HepG2 (cell line): ENCODE data around the gene LENEP. TPM values are rescaled to one million over a fixed set of nuclear protein-coding genes. Genes with fewer than 3 reads are reported as not detected.
A peak's percentile ranks its signal among the peaks of the same experiment; 100 is the strongest.

ENCODE experiments used
- ATAC-seq: fragments of 200-7000 bp; cut with Tn5 transposase; 3 replicates; pipeline ENCODE4 v1.9.1; 2020; ENCODE audit warnings: mild to moderate bottlenecking, moderate library complexity
- BruUV-seq: library from RNA; stranded (reverse); fragments of 400-500 nt; replicated peaks from 2 replicates; lab custom pipeline; 2021; lab: Mats Ljungman, UMichigan
- CTCF ChIA-PET: fragments of 300-600 bp; formaldehyde crosslinking; extraction: SDS; loops from one replicate; lab custom pipeline; 2021; ENCODE audit warnings: low total read pairs, inconsistent platforms, low intra/inter-chr PET ratio; lab: Yijun Ruan, JAX
- POLR2A ChIA-PET: fragments of 350-600 bp; sonication (Branson Sonifier 250); formaldehyde crosslinking; loops from one replicate; lab custom pipeline; 2020; ENCODE audit warnings: antibody characterized with exemption, inconsistent platforms; lab: Yijun Ruan, JAX
- DNase-seq: peaks from one replicate; pipeline ENCODE4 v3.0.0-alpha.2; 2015; ENCODE audit warnings: low spot score
- FAIRE-seq: peaks from 3 replicates; lab custom pipeline; 2011; peaks lifted over from hg19 to GRCh38; lab: Jason Lieb, UNC
- H2AFZ ChIP-seq: one replicate; pipeline ENCODE4 v1.6.1; 2011; ENCODE audit warnings: low read length, inconsistent platforms
- H3K27ac ChIP-seq: fragments of 300-600 bp; 3 replicates; pipeline ENCODE4 v1.8.0; 2011; ENCODE audit warnings: mixed run types, mild to moderate bottlenecking, mixed read lengths, low read length, inconsistent platforms; ENCODE audit not compliant: insufficient read depth; ENCODE audit errors: extremely low read length
- H3K27me3 ChIP-seq, 2 experiments: fragments of 200-600 bp in 1 of 2; 2 replicates in 1 of 2; 3 replicates in 1 of 2; pipeline versions ENCODE4 v1.6.0 to v1.8.0; 2011; ENCODE audit warnings: low read length in 2 of 2, mild to moderate bottlenecking in 2 of 2, moderate library complexity in 2 of 2, inconsistent platforms in 1 of 2; ENCODE audit not compliant: insufficient read depth in 2 of 2, control insufficient read depth in 1 of 2
- H3K36me3 ChIP-seq, 2 experiments: fragments of 200-600 bp in 1 of 2; replicated peaks in 1 of 2; 2 replicates in 1 of 2; 3 replicates in 1 of 2; pipeline versions ENCODE4 v1.5.1 to v1.8.0; 2011; ENCODE audit warnings: low read length in 2 of 2, inconsistent platforms in 1 of 2; ENCODE audit not compliant: insufficient read depth in 2 of 2, control insufficient read depth in 1 of 2
- H3K4me1 ChIP-seq: 2 replicates; pipeline ENCODE4 v1.5.1; 2012; ENCODE audit warnings: low read length, inconsistent platforms; ENCODE audit not compliant: insufficient read depth
- H3K4me2 ChIP-seq: 2 replicates; pipeline ENCODE4 v1.6.0; 2011; ENCODE audit warnings: low read depth, low read length, inconsistent platforms
- H3K4me3 ChIP-seq, 3 experiments: fragments of 200-600 bp in 1 of 3; sonication (generic), shearing (Covaris generic) in 1 of 3; replicated peaks in 1 of 3; 2 replicates each; pipeline ENCODE4 v1.5.1; 2011 to 2016; ENCODE audit warnings: low read length in 3 of 3, inconsistent platforms in 2 of 3, low read depth in 2 of 3, mild to moderate bottlenecking in 2 of 3, control low read depth in 1 of 3, mixed read lengths in 1 of 3; ENCODE audit not compliant: insufficient read depth in 1 of 3
- H3K79me2 ChIP-seq: one replicate; pipeline ENCODE4 v1.6.1; 2011; ENCODE audit warnings: low read length, inconsistent platforms; ENCODE audit not compliant: insufficient read depth
- H3K9ac ChIP-seq: 2 replicates; pipeline ENCODE4 v1.6.0; 2011; ENCODE audit warnings: mild to moderate bottlenecking, low read depth, low read length, inconsistent platforms; ENCODE audit not compliant: insufficient read depth
- H3K9me3 ChIP-seq: 2 replicates; pipeline ENCODE4 v1.5.1; 2012; ENCODE audit warnings: mild to moderate bottlenecking, low read length
- H4K20me1 ChIP-seq: 2 replicates; pipeline ENCODE4 v1.6.0; 2011; ENCODE audit warnings: inconsistent platforms, mild to moderate bottlenecking, low read length, moderate library complexity; ENCODE audit not compliant: insufficient read depth
- MEIS1 ChIP-seq: sonication (generic); formaldehyde crosslinking; IDR thresholded peaks from 2 replicates; pipeline ENCODE4 v1.9.0; 2021; ENCODE audit warnings: mild to moderate bottlenecking, missing genetic modification reagents, moderate library complexity, borderline replicate concordance
- NR2F6 ChIP-seq, 2 experiments: IDR thresholded peaks; 2 replicates each; pipeline ENCODE4 v1.6.1; 2016; ENCODE audit warnings: antibody characterized with exemption in 1 of 2, mild to moderate bottlenecking in 1 of 2
- ZFP90 ChIP-seq: sonication (generic); formaldehyde crosslinking; IDR thresholded peaks from 2 replicates; pipeline ENCODE4 v1.8.0; 2022; ENCODE audit warnings: missing genetic modification reagents, mild to moderate bottlenecking, inconsistent platforms, borderline replicate concordance
- ZNF687 ChIP-seq: sonication (generic); formaldehyde crosslinking; IDR thresholded peaks from 2 replicates; pipeline ENCODE4 v1.5.1; 2020; ENCODE audit warnings: mild to moderate bottlenecking, missing genetic modification reagents, moderate library complexity
- WGBS: methylation state at CpG from one replicate; pipeline ENCODE4 v1.1.6; 2017; ENCODE audit warnings: low lambda C conversion rate; 5-methylcytosine and 5-hydroxymethylcytosine counted together
- in situ Hi-C: cut with HindIII; loops from 2 replicates; pipeline ENCODE4 v1.10.0; 2017; ENCODE audit warnings: low pct_unique_long_range_greater_than_20kb; ENCODE audit not compliant: extremely low pct_ligation_motif_present
- intact Hi-C: fragments of 100-400 bp; cut with micrococcal nuclease; formaldehyde crosslinking; loops from one replicate; pipeline ENCODE4 v1.10.0; 2022; ENCODE audit not compliant: unreplicated experiment
- polyA plus RNA-seq, 8 experiments: library from polyadenylated mRNA; depleted of rRNA in 3 of 8; stranded (reverse) in 7 of 8; unstranded in 1 of 8; fragments of >200 nt; fragmentation: Illumina TruSeq in 4 of 8; extraction: Trizol in 4 of 8; gene quantifications; 2 replicates each; pipeline versions ENCODE4 v1.2.1 to v1.2.3, GENCODE V29; 2011 to 2016; ENCODE audit warnings: low read depth in 4 of 8, missing spikeins in 1 of 8, mixed read lengths in 1 of 8; ENCODE audit not compliant: insufficient read depth in 1 of 8
- total RNA-seq, 5 experiments: library from RNA; depleted of rRNA; stranded (reverse); fragments of >200 nt; fragmentation: Illumina TruSeq; extraction: Trizol; gene quantifications; 2 replicates each; pipeline ENCODE4 v1.2.3, GENCODE V29; 2016; ENCODE audit warnings: low read depth in 1 of 5

LENEP gene
- total and polyA plus RNA-seq, 2 of the 13 experiments (the other 11 are each of a cell fraction or from before 2014, with no cell fraction given) = 0.29 TPM; not detected in 1

- Histone ChIP-seq H3K9ac (no peak overlapping the region), H4K20me1 (peaks cover 8% of the 10 kb centered on the region; the same call in 1 of the 2 replicates), H3K4me2 (no peak overlapping the region), H3K4me1 (peaks cover 67% of the 10 kb centered on the region), H3K9me3 (no peaks in the 10 kb centered on the region), H3K27me3 (no peaks in the 10 kb centered on the region), H3K4me3 (no peak overlapping the region), H3K36me3 (peaks cover 9 to 33% of the 10 kb centered on the region in 2 experiments; a peak in 4 of 5 replicates), H3K27ac (peak overlapping the region; percentile 40), H2AFZ (no peak overlapping the region), H3K79me2 (peaks cover 12% of the 10 kb centered on the region)
- TF ChIP-seq MEIS1 (CRISPR knock-in tag) (no peak), NR2F6 (IDR thresholded peaks at IDR 0.05) (no peak), NR2F6 (CRISPR knock-in tag; IDR thresholded peaks at IDR 0.05) (0 out of 2 replicates have a peak, but pooled peaks have one; percentile 13), ZNF687 (CRISPR knock-in tag) (peak; percentile 23; the same call in 1 of the 2 replicates), ZFP90 (CRISPR knock-in tag) (0 out of 2 replicates have a peak, but pooled peaks have one; percentile 27)
- ChIA-PET POLR2A (interaction anchor here (2.1 to 8.2 kb wide), 2 partner anchors 11 to 40 kb away, joined by 9 to 90 read pairs; partner anchors contain the start of gene ZBTB7B), CTCF (no interaction called here)
- no TSS peak for BruUV-seq
- intact Hi-C loops (no loop called here), in situ Hi-C loops (no loop called here)
- 38% methylated on average over 1 of the region's 3 CpGs for WGBS
- no peak for ATAC-seq
- DNase-seq = no peak
- no peak for FAIRE-seq
Observed at GRCh38 chr1:155012776-155013602, 19.6 kb downstream of the LENEP start.
